ENCODE data around the gene SLC5A10. TPM values are rescaled to one million over a fixed set of nuclear protein-coding genes. Genes with fewer than 3 reads are reported as not detected.

SLC5A10 gene
- total RNA-seq, 4 donors from 2014 or later: not detected

- no peaks in the 10 kb centered on the region for H3K27me3 ChIP-seq
- intact Hi-C loops (cut with DNase I; ENCODE audit: low total_unique reads) (no loop called here), in situ Hi-C loops (cut with MboI; ENCODE audit: low pct_ligation_motif_present in 1 of 4, low pct_unique_long_range_greater_than_20kb in 1 of 4, low sequenced_read_pairs in 3 of 4) (no loop called here)
- H3K4me3 ChIP-seq: no peak overlapping the region
- H3K36me3 ChIP-seq: no peaks in the 10 kb centered on the region
- peak overlapping the region in 2 of 4 donors; percentile 16 to 68 for H3K27ac ChIP-seq
- DNase-seq: no peak
- WGBS, 2 donors (ENCODE audit: low coverage in 1 of 2): 83 to 86% methylated on average over 1 to 19 of the region's 19 CpGs
- TF ChIP-seq POLR2A (IDR thresholded peaks at IDR 0.05) (no peak), EP300 (IDR thresholded peaks at IDR 0.05; ENCODE audit: low read depth) (no peak), POLR2AphosphoS5 (IDR thresholded peaks at IDR 0.05) (no peak), CTCF (IDR thresholded peaks at IDR 0.05) (no peak)
- peaks cover 9 to 47% (median 41%) of the 10 kb centered on the region in 4 donors for H3K4me1 ChIP-seq
- no peaks in the 10 kb centered on the region for H3K9me3 ChIP-seq
Observed at GRCh38 chr17:18977646-18978045, 25.7 kb downstream of the SLC5A10 start.

DNA sequence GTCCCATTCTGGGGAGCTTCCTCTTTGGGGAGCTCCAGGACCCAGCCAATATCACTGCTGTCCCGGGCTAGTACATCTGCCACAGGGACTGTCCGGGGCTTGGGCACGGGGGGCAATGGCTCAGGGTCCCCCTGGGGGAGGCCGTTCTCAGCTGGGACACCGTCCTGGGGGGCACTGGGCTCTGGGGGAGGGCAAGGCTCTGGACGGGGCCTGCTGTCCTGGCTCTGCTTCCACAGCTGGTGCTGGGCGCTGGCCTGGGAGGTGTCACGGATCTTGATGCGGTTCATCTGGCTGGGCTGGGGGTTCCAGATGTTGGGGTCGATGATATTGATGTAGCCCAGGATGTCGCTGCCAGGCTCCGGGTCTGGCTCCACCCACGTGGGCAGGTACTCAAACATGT lies 26.1 kb downstream of the SLC5A10 start:
- H3K9me3 ChIP-seq: no peaks in the 10 kb centered on the region
- DNase-seq: no peak
- no peak overlapping the region for H3K4me3 ChIP-seq
- WGBS, 2 donors (ENCODE audit: low coverage in 1 of 2): 93% methylated on average over 13 of the region's 13 CpGs; no CpG with 5 or more reads in 1 of the 2 donors
- H3K27ac ChIP-seq: no peak overlapping the region
- intact Hi-C loops (cut with DNase I; ENCODE audit: low total_unique reads) (no loop called here), in situ Hi-C loops (cut with MboI; ENCODE audit: low pct_ligation_motif_present in 1 of 4, low pct_unique_long_range_greater_than_20kb in 1 of 4, low sequenced_read_pairs in 3 of 4) (no loop called here)
- TF ChIP-seq CTCF (IDR thresholded peaks at IDR 0.05) (no peak), POLR2AphosphoS5 (IDR thresholded peaks at IDR 0.05) (no peak), EP300 (IDR thresholded peaks at IDR 0.05; ENCODE audit: low read depth) (no peak), POLR2A (IDR thresholded peaks at IDR 0.05) (no peak)
- no peaks in the 10 kb centered on the region for H3K27me3 ChIP-seq
- H3K36me3 ChIP-seq: no peaks in the 10 kb centered on the region
- H3K4me1 ChIP-seq: peaks cover 9 to 51% (median 44%) of the 10 kb centered on the region in 4 donors

DNA sequence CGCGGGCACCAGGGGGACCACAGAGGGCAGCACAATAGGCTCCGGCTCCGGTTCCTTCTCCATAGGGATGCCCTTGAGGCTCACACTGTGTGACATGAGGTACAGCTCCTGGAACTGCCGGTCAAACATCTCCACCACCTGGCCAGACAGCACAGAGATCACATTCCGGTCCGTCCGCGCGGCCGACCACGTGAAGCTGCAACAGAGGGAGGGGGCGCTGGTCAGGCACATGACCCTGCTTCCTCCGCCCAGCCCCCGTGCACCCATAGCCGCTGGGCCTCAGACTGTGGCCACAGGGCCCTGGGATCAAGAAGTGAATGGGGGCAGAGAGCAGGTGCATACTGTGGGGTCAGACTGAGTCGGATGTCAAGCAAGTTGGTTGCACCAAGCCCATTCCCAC lies 26.7 kb downstream of the SLC5A10 start:
- Histone ChIP-seq H3K4me3 (no peak overlapping the region), H3K9me3 (no peaks in the 10 kb centered on the region), H3K27ac (no peak overlapping the region), H3K4me1 (peaks cover 9 to 51% (median 46%) of the 10 kb centered on the region in 4 donors), H3K27me3 (no peaks in the 10 kb centered on the region), H3K36me3 (no peaks in the 10 kb centered on the region)
- no peak for DNase-seq
- TF ChIP-seq POLR2A (IDR thresholded peaks at IDR 0.05): no peak
- TF ChIP-seq POLR2AphosphoS5 (IDR thresholded peaks at IDR 0.05): no peak
- no peak for TF ChIP-seq CTCF (IDR thresholded peaks at IDR 0.05)
- TF ChIP-seq EP300 (IDR thresholded peaks at IDR 0.05; ENCODE audit: low read depth): no peak
- in situ Hi-C loops (cut with MboI; ENCODE audit: low pct_ligation_motif_present in 1 of 4, low pct_unique_long_range_greater_than_20kb in 1 of 4, low sequenced_read_pairs in 3 of 4): no loop called here
- 89% methylated on average over 17 of the region's 17 CpGs; no CpG with 5 or more reads in 1 of the 2 donors for WGBS, 2 donors (ENCODE audit: low coverage in 1 of 2)
- intact Hi-C loops (cut with DNase I; ENCODE audit: low total_unique reads): no loop called here

DNA sequence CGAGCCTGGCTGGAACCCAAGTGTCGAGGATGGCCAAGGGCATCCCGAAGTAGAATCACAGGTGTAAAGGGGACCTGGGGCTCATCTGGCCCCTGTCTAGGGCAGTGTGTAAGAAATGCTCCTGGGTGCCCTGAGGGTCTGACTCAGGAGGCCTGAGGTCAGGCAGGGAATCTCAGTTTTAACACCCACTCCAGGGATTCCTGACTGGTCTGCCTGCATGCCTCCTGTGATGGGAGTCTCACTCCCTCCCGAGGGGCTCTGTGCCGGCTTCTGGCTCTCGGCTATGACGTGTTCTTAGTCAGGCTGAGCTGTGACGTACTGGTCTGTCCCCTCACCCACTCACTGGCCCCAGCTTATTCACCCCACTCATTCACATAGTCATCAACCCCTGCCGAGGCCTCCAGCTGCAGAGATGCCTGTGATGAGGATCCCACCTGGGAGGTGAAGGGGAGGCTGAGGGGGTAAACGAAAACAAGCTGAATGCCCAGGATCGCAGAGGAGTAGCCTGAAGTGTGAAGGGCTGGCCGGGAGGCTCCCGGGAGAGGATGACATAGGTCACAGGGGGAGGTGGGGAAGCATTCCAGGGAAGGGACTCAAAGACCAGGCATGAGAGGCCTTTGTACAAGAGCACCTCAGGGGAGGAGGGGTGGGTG lies 28.8 kb downstream of the SLC5A10 start:
- TF ChIP-seq POLR2AphosphoS5 (IDR thresholded peaks at IDR 0.05) (no peak), EP300 (IDR thresholded peaks at IDR 0.05; ENCODE audit: low read depth) (no peak), POLR2A (IDR thresholded peaks at IDR 0.05) (no peak), CTCF (IDR thresholded peaks at IDR 0.05) (no peak)
- Histone ChIP-seq H3K9me3 (no peaks in the 10 kb centered on the region), H3K27ac (peak overlapping the region; percentile 87 to 94 (median 88)), H3K36me3 (no peaks in the 10 kb centered on the region), H3K4me1 (peaks cover 9 to 49% (median 39%) of the 10 kb centered on the region in 4 donors), H3K4me3 (no peak overlapping the region), H3K27me3 (no peaks in the 10 kb centered on the region)
- intact Hi-C loops (cut with DNase I; ENCODE audit: low total_unique reads): no loop called here
- 69% methylated on average over 13 of the region's 13 CpGs; no CpG with 5 or more reads in 1 of the 2 donors for WGBS, 2 donors (ENCODE audit: low coverage in 1 of 2)
- in situ Hi-C loops (cut with MboI; ENCODE audit: low pct_ligation_motif_present in 1 of 4, low pct_unique_long_range_greater_than_20kb in 1 of 4, low sequenced_read_pairs in 3 of 4): no loop called here
- no peak for DNase-seq

All from transverse colon (tissue), 4 donors.